DMS153 (cell line): ENCODE results near the gene TMEM219.
"Not testable (repeated sequence)": the region's sequence is repeated elsewhere in the genome, so short reads cannot be mapped to it uniquely, and the experiment has no call there.

Experiments
- DNase-seq: peaks from one replicate; lab custom pipeline; 2025; lab: John Stamatoyannopoulos, UW

The TMEM219 gene

GRCh38 chr16:30011714-30012504 lies 50.0 kb downstream of the TMEM219 start:
- DNase-seq: no peak

GRCh38 chr16:30012598-30012997 lies 50.7 kb downstream of the TMEM219 start:
- DNase-seq: not testable (repeated sequence)

- DNase-seq: not testable (repeated sequence)
Observed at GRCh38 chr16:30015450-30015849, 53.6 kb downstream of the TMEM219 start.

GRCh38 chr16:30016555-30017276 lies 54.8 kb downstream of the TMEM219 start:
- no peak for DNase-seq

- no peak for DNase-seq
Observed at GRCh38 chr16:30017277-30017656, 55.4 kb downstream of the TMEM219 start.

- not testable (repeated sequence) for DNase-seq
Observed at GRCh38 chr16:30017937-30018336, 56.1 kb downstream of the TMEM219 start.

GRCh38 chr16:30018731-30019158 lies 56.9 kb downstream of the TMEM219 start:
- no peak for DNase-seq
